GM06990 (cell line): Measurements from ENCODE around the gene CARS2.
A peak's percentile ranks its signal among the peaks of the same experiment; 100 is the strongest.

Source experiments
- DNase-seq: peaks from one replicate; pipeline ENCODE4 v3.0.0-alpha.2; 2011; ENCODE audit not compliant: insufficient read length; ENCODE audit errors: extremely low read depth
- H3K27me3 ChIP-seq: replicated peaks from 2 replicates; pipeline ENCODE4 v1.6.0; 2011; ENCODE audit warnings: low read length; ENCODE audit not compliant: control insufficient read depth, insufficient read depth
- H3K36me3 ChIP-seq: 2 replicates; pipeline ENCODE4 v1.5.1; 2011; ENCODE audit warnings: low read length; ENCODE audit not compliant: control insufficient read depth, insufficient read depth
- H3K4me3 ChIP-seq: replicated peaks from 2 replicates; pipeline ENCODE4 v1.5.1; 2011; ENCODE audit warnings: low read depth, mild to moderate bottlenecking, control low read depth, low read length
- CTCF ChIP-seq: IDR thresholded peaks from 2 replicates; pipeline ENCODE4 v1.5.1; 2011; ENCODE audit warnings: low read length, control low read depth, mild to moderate bottlenecking, inconsistent platforms; ENCODE audit not compliant: insufficient read depth, poor library complexity, severe bottlenecking

The CARS2 gene

GRCh38 chr13:110644892-110645521, 60.9 kb downstream of the CARS2 start:
- peak; percentile 35 for TF ChIP-seq CTCF
- Histone ChIP-seq H3K4me3 (no peak overlapping the region), H3K36me3 (peaks cover 29% of the 10 kb centered on the region), H3K27me3 (no peaks in the 10 kb centered on the region)
- DNase-seq: no peak

GRCh38 chr13:110643768-110644421, 62.0 kb downstream of the CARS2 start:
- no peak for DNase-seq
- TF ChIP-seq CTCF: no peak
- Histone ChIP-seq H3K27me3 (no peaks in the 10 kb centered on the region), H3K36me3 (peaks cover 32% of the 10 kb centered on the region), H3K4me3 (no peak overlapping the region)

- no peak for TF ChIP-seq CTCF
- Histone ChIP-seq H3K36me3 (peaks cover 31% of the 10 kb centered on the region), H3K4me3 (no peak overlapping the region), H3K27me3 (no peaks in the 10 kb centered on the region)
- no peak for DNase-seq
Observed at GRCh38 chr13:110643324-110643723, 62.6 kb downstream of the CARS2 start.

- Histone ChIP-seq H3K4me3 (no peak overlapping the region), H3K27me3 (no peaks in the 10 kb centered on the region), H3K36me3 (peaks cover 34% of the 10 kb centered on the region)
- DNase-seq: no peak
- TF ChIP-seq CTCF: no peak
Observed at GRCh38 chr13:110642291-110642981, 63.5 kb downstream of the CARS2 start.

- DNase-seq: no peak
- Histone ChIP-seq H3K4me3 (no peak overlapping the region), H3K36me3 (peaks cover 37% of the 10 kb centered on the region), H3K27me3 (no peaks in the 10 kb centered on the region)
- no peak for TF ChIP-seq CTCF
Observed at GRCh38 chr13:110641055-110642015, 64.6 kb downstream of the CARS2 start.
